DND-41 (cell line): ENCODE results near the gene ARHGAP35.
"Not testable (repeated sequence)": the region's sequence is repeated elsewhere in the genome, so short reads cannot be mapped to it uniquely, and the experiment has no call there.

Source experiments
- CTCF ChIP-seq: IDR thresholded peaks from 2 replicates; pipeline ENCODE4 v1.5.1; 2012; ENCODE audit warnings: borderline replicate concordance, low read length, moderate library complexity, mild to moderate bottlenecking; ENCODE audit not compliant: poor library complexity, severe bottlenecking; ENCODE audit errors: extremely low read depth
- EZH2 ChIP-seq: IDR thresholded peaks from 3 replicates; pipeline ENCODE4 v1.6.1; 2012; ENCODE audit warnings: borderline replicate concordance, low read depth, mild to moderate bottlenecking, moderate library complexity, low read length, inconsistent platforms; ENCODE audit not compliant: severe bottlenecking

- TF ChIP-seq CTCF, EZH2: not testable (repeated sequence)
These were observed 38.4 kb upstream of the ARHGAP35 start for GRCh38 chr19:46822410-46822787.
